AG09309 (cell line): ENCODE measurements around the gene BICRA.
"Not testable (repeated sequence)": the region's sequence is repeated elsewhere in the genome, so short reads cannot be mapped to it uniquely, and the experiment has no call there.

ENCODE experiments used
- DNase-seq: peaks from one replicate; pipeline ENCODE4 v3.0.0-alpha.2; 2010; ENCODE audit warnings: low read depth
- H3K4me3 ChIP-seq: 2 replicates; pipeline ENCODE4 v1.5.1; 2011; ENCODE audit warnings: mild to moderate bottlenecking, low read depth, low read length, moderate library complexity; ENCODE audit not compliant: control insufficient read depth
- TF ChIP-seq, protein P1 (sequence below): IDR thresholded peaks from 2 replicates; pipeline ENCODE4 v1.5.1; 2011; ENCODE audit warnings: mild to moderate bottlenecking, low read depth, low read length, inconsistent platforms; ENCODE audit not compliant: insufficient read depth, control insufficient read depth; ENCODE audit errors: missing control alignments

BICRA gene

GRCh38 chr19:47716270-47716937, 107.5 kb downstream of the BICRA start:
- TF ChIP-seq, protein P1, sequence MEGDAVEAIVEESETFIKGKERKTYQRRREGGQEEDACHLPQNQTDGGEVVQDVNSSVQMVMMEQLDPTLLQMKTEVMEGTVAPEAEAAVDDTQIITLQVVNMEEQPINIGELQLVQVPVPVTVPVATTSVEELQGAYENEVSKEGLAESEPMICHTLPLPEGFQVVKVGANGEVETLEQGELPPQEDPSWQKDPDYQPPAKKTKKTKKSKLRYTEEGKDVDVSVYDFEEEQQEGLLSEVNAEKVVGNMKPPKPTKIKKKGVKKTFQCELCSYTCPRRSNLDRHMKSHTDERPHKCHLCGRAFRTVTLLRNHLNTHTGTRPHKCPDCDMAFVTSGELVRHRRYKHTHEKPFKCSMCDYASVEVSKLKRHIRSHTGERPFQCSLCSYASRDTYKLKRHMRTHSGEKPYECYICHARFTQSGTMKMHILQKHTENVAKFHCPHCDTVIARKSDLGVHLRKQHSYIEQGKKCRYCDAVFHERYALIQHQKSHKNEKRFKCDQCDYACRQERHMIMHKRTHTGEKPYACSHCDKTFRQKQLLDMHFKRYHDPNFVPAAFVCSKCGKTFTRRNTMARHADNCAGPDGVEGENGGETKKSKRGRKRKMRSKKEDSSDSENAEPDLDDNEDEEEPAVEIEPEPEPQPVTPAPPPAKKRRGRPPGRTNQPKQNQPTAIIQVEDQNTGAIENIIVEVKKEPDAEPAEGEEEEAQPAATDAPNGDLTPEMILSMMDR, result no peak
- peak overlapping the region; percentile 4 for H3K4me3 ChIP-seq
- DNase-seq, result no peak

DNA sequence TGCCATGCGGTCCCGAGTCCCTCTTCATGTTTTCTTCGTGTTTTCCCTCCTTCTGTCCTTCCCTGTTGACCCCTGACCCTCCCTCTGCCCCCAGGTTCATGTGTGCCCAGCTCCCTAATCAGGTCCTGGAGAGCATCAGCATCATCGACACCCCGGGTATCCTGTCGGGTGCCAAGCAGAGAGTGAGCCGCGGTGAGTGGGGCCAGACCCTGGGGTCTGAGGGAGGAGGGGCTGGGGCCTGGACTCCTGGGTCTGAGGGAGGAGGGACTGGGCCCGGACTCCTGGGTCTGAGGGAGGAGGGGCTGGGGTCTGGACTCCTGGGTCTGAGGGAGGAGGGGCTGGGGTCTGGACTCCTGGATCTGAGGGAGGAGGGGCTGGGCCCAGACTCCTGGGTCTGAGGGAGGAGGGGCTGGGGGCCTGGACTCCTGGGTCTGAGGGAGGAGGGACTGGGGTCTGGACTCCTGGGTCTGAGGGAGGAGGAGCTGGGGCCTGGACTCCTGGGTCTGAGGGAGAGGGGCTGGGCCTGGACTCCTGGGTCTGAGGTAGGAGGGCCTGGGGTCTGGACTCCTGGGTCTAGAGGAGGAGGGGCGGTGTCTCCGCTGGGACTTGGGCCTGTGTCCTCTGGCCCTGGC, 109.6 kb downstream of the BICRA start:
- not testable (repeated sequence) for DNase-seq
- H3K4me3 ChIP-seq, result peak overlapping the region; percentile 32

GRCh38 chr19:47719047-47719859, 110.3 kb downstream of the BICRA start:
- DNase-seq, result peak; percentile 95
- TF ChIP-seq, protein P1, result no peak
- peak overlapping the region; percentile 32 for H3K4me3 ChIP-seq

DNA sequence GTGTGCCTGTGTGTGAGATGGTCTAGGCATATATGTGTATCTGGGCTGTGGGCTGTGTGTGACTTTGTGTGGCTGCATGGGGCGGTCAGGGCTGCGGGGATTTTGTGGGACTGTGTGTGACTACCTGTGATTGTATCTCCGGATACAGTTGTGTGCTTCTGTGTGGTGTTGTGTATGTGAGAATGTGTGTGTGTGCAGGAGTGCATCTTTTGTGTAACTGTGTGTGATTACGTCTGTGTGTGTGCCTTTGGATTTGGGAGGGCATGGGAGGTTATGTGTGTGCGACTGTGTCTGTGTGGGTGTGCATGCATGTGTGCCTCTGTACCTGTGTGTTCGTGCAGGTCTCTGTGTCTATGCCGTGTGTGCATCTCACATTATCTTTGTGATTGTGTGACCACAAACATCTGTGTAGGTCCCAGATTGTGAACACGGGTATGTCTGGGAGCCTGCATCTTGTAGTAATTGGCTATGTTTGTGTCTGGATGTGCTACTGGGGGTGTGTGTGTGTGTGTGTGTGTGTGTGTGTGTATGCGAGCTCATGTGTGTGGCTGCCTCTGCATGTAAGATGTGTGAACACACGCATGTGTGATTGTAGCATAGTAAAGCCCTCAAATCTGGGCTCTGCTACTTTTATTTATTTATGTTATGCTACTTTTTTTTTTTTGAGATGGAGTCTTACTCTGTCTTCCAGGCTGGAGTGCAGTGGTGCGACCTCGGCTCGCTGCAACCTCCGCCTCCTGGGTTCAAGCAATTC, 111.9 kb downstream of the BICRA start:
- no peak overlapping the region for H3K4me3 ChIP-seq
- TF ChIP-seq, protein P1, result no peak
- no peak for DNase-seq

DNA sequence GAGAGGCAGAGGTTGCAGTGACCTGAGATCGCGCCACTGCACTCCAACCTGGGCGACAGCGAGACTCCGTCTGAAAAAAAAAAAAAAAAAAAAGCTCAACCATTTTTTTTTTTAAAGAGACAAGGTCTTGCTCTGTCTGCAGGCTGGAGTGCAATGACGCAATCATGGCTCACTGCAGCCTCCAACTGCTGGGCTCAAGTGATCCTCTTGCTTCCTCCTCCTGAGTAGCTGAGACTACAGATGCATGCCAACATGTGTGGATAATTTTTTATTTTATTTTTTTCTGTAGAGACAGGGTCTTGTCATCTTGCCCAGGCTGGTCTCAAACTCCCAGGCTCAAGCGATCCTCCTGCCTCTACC, 114.6 kb downstream of the BICRA start:
- DNase-seq, result peak; percentile 78

GRCh38 chr19:47725759-47726401, 116.9 kb downstream of the BICRA start:
- TF ChIP-seq, protein P1, result no peak

More for the DNA sequence above, 114.6 kb downstream of the BICRA start:
- no peak overlapping the region; the same call in 1 of the 2 replicates for H3K4me3 ChIP-seq
- TF ChIP-seq, protein P1, result no peak

More at GRCh38 chr19:47725759-47726401, 116.9 kb downstream of the BICRA start:
- DNase-seq, result no peak
- H3K4me3 ChIP-seq, result no peak overlapping the region
